ENCODE measurements around the gene FGD4. TPM values are rescaled to one million over a fixed set of nuclear protein-coding genes. Genes with fewer than 3 reads are reported as not detected.

Gene FGD4
- total and polyA plus RNA-seq, 9 of the 15 experiments (the other 6 are each of a cell fraction or from before 2014, with no cell fraction given): 0.05 to 0.51 (median 0.27) TPM

- Histone ChIP-seq H2AFZ (ENCODE audit: low read depth, low read length) (peak overlapping the region; percentile 98), H3K9ac (ENCODE audit: insufficient read depth in 1 of 2, low read depth in 2 of 2, low read length in 2 of 2) (peak overlapping the region; percentile 84 to 94), H3K4me2 (ENCODE audit: insufficient read depth, low read length) (peak overlapping the region; percentile 87), H3K27ac (ENCODE audit: extremely low read depth, low read depth, low read length) (peak overlapping the region; percentile 91), H3K4me3 (peak overlapping the region; percentile 98), H3K4me1 (replicated peaks in 1 of 2; ENCODE audit: control insufficient read depth in 2 of 2, insufficient read depth in 2 of 2, low read length in 2 of 2) (peaks cover 0 to 13% of the 10 kb centered on the region in 2 experiments; a peak in 3 of 5 replicates), H3K36me3 (ENCODE audit: control insufficient read depth, insufficient read depth, low read length) (peaks cover 15% of the 10 kb centered on the region; the same call in 2 of the 3 replicates), H3K79me2 (ENCODE audit: control insufficient read depth, insufficient read depth, low read length) (peaks cover 54% of the 10 kb centered on the region), H3K9me1 (ENCODE audit: control insufficient read depth, insufficient read depth, low read length) (no peaks in the 10 kb centered on the region), H3K27me3 (ENCODE audit: control insufficient read depth in 2 of 2, insufficient read depth in 2 of 2, low read length in 2 of 2) (no peaks in the 10 kb centered on the region), H3K9me3 (replicated peaks; ENCODE audit: control insufficient read depth, insufficient read depth, low read depth, low read length) (no peaks in the 10 kb centered on the region), H4K20me1 (replicated peaks; ENCODE audit: control insufficient read depth, insufficient read depth, low read length) (no peaks in the 10 kb centered on the region)
- BruUV-seq (replicated peaks): no TSS peak
- ATAC-seq (peak; percentile 45), FAIRE-seq (peak; percentile 61), DNase-seq (ENCODE audit: extremely low read depth in 1 of 4, low spot score in 3 of 4) (no peak)
- in situ Hi-C loops (cut with MboI): no loop called here
- ChIA-PET CTCF (ENCODE audit: low intra/inter-chr PET ratio) (no interaction called here), POLR2A (no interaction called here)
- WGBS (ENCODE audit: insufficient coverage, low coverage, missing lambda C conversion rate): under 1% methylated on average over 14 of the region's 14 CpGs
- intact Hi-C loops (cut with micrococcal nuclease): no loop called here
- TF ChIP-seq MYC (IDR thresholded peaks at IDR 0.05; ENCODE audit: low read depth, low read length): 0 out of 2 replicates have a peak, but pooled peaks have one; percentile 2
- TF ChIP-seq MYC (CRISPR knock-in tag; IDR thresholded peaks at IDR 0.05; ENCODE audit: borderline replicate concordance, low read depth): no peak
- TF ChIP-seq, protein P1, sequence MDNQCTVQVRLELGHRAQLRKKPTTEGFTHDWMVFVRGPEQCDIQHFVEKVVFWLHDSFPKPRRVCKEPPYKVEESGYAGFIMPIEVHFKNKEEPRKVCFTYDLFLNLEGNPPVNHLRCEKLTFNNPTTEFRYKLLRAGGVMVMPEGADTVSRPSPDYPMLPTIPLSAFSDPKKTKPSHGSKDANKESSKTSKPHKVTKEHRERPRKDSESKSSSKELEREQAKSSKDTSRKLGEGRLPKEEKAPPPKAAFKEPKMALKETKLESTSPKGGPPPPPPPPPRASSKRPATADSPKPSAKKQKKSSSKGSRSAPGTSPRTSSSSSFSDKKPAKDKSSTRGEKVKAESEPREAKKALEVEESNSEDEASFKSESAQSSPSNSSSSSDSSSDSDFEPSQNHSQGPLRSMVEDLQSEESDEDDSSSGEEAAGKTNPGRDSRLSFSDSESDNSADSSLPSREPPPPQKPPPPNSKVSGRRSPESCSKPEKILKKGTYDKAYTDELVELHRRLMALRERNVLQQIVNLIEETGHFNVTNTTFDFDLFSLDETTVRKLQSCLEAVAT (IDR thresholded peaks at IDR 0.05): peak in 1 of 2 experiments; percentile 35; a peak in 1 of 4 replicates
- 0 out of 2 replicates have a peak, but pooled peaks have one; percentile 16 for TF ChIP-seq TAF7 (tag; IDR thresholded peaks at IDR 0.05)
- TF ChIP-seq, protein P2, sequence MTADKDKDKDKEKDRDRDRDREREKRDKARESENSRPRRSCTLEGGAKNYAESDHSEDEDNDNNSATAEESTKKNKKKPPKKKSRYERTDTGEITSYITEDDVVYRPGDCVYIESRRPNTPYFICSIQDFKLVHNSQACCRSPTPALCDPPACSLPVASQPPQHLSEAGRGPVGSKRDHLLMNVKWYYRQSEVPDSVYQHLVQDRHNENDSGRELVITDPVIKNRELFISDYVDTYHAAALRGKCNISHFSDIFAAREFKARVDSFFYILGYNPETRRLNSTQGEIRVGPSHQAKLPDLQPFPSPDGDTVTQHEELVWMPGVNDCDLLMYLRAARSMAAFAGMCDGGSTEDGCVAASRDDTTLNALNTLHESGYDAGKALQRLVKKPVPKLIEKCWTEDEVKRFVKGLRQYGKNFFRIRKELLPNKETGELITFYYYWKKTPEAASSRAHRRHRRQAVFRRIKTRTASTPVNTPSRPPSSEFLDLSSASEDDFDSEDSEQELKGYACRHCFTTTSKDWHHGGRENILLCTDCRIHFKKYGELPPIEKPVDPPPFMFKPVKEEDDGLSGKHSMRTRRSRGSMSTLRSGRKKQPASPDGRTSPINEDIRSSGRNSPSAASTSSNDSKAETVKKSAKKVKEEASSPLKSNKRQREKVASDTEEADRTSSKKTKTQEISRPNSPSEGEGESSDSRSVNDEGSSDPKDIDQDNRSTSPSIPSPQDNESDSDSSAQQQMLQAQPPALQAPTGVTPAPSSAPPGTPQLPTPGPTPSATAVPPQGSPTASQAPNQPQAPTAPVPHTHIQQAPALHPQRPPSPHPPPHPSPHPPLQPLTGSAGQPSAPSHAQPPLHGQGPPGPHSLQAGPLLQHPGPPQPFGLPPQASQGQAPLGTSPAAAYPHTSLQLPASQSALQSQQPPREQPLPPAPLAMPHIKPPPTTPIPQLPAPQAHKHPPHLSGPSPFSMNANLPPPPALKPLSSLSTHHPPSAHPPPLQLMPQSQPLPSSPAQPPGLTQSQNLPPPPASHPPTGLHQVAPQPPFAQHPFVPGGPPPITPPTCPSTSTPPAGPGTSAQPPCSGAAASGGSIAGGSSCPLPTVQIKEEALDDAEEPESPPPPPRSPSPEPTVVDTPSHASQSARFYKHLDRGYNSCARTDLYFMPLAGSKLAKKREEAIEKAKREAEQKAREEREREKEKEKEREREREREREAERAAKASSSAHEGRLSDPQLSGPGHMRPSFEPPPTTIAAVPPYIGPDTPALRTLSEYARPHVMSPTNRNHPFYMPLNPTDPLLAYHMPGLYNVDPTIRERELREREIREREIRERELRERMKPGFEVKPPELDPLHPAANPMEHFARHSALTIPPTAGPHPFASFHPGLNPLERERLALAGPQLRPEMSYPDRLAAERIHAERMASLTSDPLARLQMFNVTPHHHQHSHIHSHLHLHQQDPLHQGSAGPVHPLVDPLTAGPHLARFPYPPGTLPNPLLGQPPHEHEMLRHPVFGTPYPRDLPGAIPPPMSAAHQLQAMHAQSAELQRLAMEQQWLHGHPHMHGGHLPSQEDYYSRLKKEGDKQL (CRISPR knock-in tag; IDR thresholded peaks at IDR 0.05; ENCODE audit: borderline replicate concordance): no peak
- no peak for TF ChIP-seq SOX6 (IDR thresholded peaks at IDR 0.05)
These were observed 280.5 kb downstream of the FGD4 start for GRCh38 chr12:32679920-32680237.

Measured in K562 (cell line).